Adrenal gland (tissue), 5 donors: Measurements from ENCODE around the gene TMEM132A.

Experiments
- CTCF ChIP-seq, 6 experiments: fragments of 450-650 bp in 4 of 6; fragments of 200-600 bp in 2 of 6; sonication (generic) in 1 of 6; IDR thresholded peaks; 1 replicate in 5 of 6; 2 replicates in 1 of 6; pipeline versions ENCODE4 v1.5.1 to v1.8.0; 2016 to 2021; ENCODE audit warnings: antibody characterized with exemption in 6 of 6, mild to moderate bottlenecking in 2 of 6, moderate library complexity in 1 of 6
- POLR2A ChIP-seq, 2 donors: fragments of 450-650 bp; IDR thresholded peaks; one replicate each; pipeline ENCODE4 v1.6.1; 2017; ENCODE audit warnings: antibody characterized with exemption in 2 of 2, mild to moderate bottlenecking in 2 of 2, moderate library complexity in 1 of 2
- donor health status: DM: no; HTN: no; CAD: no.

GRCh38 chr11:60921777-60922335, 2.4 kb upstream of the TMEM132A start:
- TF ChIP-seq CTCF (IDR thresholded peaks at IDR 0.05) (no peak), POLR2A (IDR thresholded peaks at IDR 0.05) (no peak)
